Epithelial cell of proximal tubule (primary cell): ENCODE measurements around the gene SLC37A1. TPM values are rescaled to one million over a fixed set of nuclear protein-coding genes. Genes with fewer than 3 reads are reported as not detected.

Source experiments
- DNase-seq: peaks from one replicate; pipeline ENCODE4 v3.0.0-alpha.2; 2011; ENCODE audit warnings: low read depth
- H3K4me3 ChIP-seq: 2 replicates; pipeline ENCODE4 v1.5.1; 2011; ENCODE audit warnings: low read depth, mild to moderate bottlenecking, low read length
- total RNA-seq: library from RNA; depleted of rRNA; stranded (reverse); fragments of >200 nt; gene quantifications from 2 replicates; pipeline ENCODE4 v1.2.3, GENCODE V29; 2015
- TF ChIP-seq, protein P1 (sequence below): conservative IDR thresholded peaks from 2 replicates; pipeline ENCODE4 v1.5.1; 2012; ENCODE audit warnings: low read depth, mild to moderate bottlenecking, low read length

The SLC37A1 gene
- total RNA-seq, 1 donor from 2014 or later = 16.4 TPM

DNA sequence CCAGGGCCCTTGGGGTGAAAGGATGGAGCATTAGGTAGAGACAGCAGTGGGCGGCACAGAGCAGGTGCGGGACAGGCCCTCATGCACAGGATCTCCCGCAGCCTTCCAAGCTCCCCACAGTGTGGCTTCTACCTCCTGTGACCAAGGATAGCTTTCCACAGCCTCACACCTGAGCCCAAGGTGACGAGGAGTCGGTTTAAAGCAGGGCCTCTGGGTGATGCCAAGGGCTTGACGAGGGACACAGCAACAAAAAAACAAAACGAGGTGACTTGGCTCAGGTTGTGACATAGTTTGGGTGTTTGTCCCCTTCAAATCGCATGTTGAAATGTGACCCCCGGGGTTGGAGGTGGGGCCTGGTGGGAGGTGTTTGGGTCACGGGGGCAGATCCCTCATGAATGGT lies 32.9 kb upstream of the SLC37A1 start:
- H3K4me3 ChIP-seq = no peak overlapping the region
- DNase-seq = no peak
- TF ChIP-seq, protein P1, sequence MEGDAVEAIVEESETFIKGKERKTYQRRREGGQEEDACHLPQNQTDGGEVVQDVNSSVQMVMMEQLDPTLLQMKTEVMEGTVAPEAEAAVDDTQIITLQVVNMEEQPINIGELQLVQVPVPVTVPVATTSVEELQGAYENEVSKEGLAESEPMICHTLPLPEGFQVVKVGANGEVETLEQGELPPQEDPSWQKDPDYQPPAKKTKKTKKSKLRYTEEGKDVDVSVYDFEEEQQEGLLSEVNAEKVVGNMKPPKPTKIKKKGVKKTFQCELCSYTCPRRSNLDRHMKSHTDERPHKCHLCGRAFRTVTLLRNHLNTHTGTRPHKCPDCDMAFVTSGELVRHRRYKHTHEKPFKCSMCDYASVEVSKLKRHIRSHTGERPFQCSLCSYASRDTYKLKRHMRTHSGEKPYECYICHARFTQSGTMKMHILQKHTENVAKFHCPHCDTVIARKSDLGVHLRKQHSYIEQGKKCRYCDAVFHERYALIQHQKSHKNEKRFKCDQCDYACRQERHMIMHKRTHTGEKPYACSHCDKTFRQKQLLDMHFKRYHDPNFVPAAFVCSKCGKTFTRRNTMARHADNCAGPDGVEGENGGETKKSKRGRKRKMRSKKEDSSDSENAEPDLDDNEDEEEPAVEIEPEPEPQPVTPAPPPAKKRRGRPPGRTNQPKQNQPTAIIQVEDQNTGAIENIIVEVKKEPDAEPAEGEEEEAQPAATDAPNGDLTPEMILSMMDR = no peak

DNA sequence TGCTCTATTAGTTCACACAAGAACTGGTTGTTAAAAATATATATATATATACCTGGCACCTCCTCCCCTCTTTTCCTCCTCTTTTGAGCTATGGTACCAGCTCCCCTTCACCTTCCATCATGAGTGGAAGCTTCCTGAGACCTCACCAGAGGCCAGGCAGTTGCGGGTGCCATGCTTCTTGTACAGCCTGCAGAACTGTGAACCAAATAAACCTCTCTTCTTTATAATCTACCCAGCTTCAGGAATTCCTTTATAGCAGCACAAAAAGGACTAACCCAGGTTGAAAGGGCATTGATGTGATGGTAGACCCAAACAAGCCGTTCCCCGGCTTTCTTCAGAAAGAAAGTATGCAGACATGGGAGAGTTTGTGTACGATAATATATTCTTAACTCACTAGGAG lies 32.5 kb upstream of the SLC37A1 start:
- TF ChIP-seq, protein P1 = no peak
- no peak overlapping the region for H3K4me3 ChIP-seq
- no peak for DNase-seq

DNA sequence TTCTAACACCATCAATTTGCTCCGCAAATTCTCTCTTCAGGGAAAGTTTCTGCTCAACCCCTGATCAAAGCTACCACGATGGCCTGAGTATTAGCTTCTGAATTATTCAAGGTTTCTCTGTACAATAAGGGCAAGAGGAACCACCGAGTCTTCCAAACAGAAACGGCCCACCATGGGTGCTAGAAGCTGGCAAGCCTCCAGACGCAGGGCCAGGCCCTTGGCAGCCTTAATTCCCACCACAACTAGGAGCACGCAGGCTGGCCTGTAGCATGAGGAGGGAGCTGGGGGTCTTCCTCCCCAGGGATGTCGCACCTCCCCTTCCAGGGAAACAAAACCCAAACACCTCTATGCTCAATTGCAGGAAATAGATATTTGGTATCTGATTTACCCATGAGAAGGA lies 28.7 kb upstream of the SLC37A1 start:
- no peak for DNase-seq
- H3K4me3 ChIP-seq = no peak overlapping the region
- TF ChIP-seq, protein P1 = no peak

DNA sequence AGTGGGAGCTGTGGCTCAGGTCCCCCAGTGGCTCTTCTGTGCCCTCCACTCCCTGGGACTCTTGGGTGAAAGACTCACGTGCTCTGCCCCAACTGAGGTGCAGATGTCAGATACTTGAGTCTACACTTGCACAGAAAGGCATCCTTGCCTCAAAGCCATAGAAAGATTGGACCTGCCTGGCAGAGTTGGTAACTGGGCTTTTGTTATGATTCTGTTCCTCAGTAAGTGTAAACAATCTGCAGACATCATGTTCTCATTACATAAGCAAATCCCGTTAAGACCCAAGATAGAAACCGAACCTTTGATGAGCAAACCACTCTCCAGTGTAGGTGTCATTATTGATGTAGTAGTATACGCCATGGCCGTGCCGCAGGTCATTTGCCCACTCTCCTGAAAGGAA lies 27.6 kb upstream of the SLC37A1 start:
- TF ChIP-seq, protein P1 = no peak
- no peak overlapping the region for H3K4me3 ChIP-seq
- DNase-seq = no peak

DNA sequence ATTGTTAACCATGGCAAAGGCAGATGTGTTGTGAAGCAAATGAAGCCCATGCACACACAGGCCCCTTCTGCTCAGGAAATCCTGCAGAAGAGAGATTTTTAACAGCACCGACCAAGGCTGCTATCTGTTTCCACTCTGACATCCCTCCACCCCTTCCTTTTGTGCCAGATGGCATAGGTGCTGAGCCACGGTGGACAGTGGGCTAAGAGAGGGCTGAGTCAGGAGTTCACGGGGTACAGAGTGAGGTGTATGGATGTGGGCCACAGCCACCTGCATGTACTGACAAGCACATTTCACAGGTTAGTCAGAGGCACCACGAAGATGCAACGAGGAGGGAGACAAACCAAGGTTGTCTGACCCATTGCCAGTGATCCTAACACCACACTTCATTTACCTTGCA lies 27.1 kb upstream of the SLC37A1 start:
- no peak for DNase-seq
- H3K4me3 ChIP-seq = no peak overlapping the region
- TF ChIP-seq, protein P1 = no peak

DNA sequence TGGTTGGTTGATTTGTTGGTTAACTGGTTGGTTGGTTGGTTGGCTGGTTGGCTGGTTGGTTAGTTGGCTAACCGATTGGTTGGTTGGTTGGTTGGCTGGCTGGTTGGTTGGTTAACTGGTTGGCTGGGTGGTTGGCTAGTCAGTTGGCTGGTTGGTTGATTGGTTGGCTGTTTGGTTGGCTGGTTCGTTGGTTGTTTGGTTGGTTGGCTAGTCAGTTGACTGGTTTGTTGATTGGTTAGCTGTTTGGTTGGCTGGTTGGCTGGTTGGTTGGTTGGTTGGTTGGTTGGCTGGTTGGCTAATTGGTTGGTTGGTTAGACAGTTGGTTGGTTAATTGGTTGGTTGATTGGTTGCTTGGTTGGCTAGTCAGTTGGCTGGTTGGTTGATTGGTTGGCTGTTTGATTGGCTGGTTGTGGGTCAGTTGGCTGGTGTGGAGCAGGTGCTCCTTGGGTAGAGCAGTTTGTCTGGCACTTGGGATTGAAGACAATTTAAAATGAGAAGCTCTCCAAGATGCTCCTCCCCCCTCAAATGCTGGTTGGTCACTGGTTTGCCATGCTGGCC lies 24.6 kb upstream of the SLC37A1 start:
- TF ChIP-seq, protein P1 = no peak
- H3K4me3 ChIP-seq = no peak overlapping the region
- no peak for DNase-seq

DNA sequence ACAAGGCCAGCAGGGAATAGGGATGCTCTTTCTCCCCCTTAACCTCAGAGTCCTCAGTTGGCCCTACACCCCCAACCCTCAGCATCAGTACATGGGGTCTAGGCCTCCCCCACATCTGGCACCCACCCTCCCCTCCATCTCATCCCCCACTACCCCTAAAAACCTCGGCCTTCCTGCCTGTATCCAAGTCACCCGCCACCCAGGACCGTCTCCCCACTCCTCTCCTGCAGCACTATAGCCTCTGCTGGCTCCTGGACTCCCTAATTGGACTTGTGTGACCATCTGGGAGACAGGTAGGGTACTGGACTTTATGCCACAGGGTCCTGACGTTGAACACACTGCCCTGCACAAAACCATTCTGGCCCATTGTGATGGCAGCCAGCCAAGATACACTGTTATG lies 23.7 kb upstream of the SLC37A1 start:
- TF ChIP-seq, protein P1 = no peak
- no peak overlapping the region for H3K4me3 ChIP-seq
- DNase-seq = no peak
